Stimulated activated CD4-positive, alpha-beta T cell treated with anti-CD3 and anti-CD28 coated beads, Interleukin-4, amount 100 ng/mL, for 4 hours (primary cell): Measurements from ENCODE around the gene FAM114A1.

Experiments
- DNase-seq, 2 experiments: peaks; one replicate each; pipeline ENCODE4 v3.0.0-alpha.2; 2020

FAM114A1 gene

DNA sequence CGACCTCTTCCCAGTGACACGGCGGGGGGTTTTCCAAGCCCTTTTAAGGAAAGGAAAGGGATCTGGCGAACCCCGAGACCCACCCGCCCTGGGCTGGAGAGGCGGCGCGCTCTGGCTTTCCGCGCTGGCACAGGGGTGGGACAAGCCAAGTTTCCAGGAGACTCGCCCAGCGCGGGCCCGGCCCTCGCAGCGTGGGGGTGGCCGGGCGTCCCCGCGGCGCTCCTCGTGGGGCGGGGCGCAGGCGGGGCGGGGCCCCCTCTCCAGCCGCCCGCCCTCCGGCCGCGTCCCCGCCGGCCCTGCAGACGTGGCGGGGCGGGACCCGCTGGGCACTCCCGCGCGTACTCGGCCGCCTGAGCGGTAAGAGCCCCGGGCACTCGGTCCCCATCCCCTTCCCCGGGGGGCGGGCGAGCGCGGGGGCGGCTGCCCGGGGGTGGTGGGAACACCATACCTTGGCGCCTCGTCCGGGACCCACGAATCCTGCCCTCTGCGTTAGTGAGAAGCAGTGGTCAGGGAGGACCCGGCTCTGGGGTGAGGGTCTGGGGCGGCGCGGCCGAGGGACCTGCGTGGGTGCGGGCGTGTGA lies at the start of gene FAM114A1:
TSS of gene FAM114A1 (plus strand) at position 329 of the 581 bp plus-strand sequence. CDS start 10,273 bp downstream, outside the sequence.
- peak in 1 of 2 experiments; percentile 24 for DNase-seq

- no peak for DNase-seq
These were observed 49.1 kb upstream of the FAM114A1 start for GRCh38 chr4:38818441-38818976.

GRCh38 chr4:38819569-38819968 lies 48.0 kb upstream of the FAM114A1 start:
- no peak for DNase-seq

GRCh38 chr4:38820329-38821061 lies 47.1 kb upstream of the FAM114A1 start:
- no peak for DNase-seq

DNA sequence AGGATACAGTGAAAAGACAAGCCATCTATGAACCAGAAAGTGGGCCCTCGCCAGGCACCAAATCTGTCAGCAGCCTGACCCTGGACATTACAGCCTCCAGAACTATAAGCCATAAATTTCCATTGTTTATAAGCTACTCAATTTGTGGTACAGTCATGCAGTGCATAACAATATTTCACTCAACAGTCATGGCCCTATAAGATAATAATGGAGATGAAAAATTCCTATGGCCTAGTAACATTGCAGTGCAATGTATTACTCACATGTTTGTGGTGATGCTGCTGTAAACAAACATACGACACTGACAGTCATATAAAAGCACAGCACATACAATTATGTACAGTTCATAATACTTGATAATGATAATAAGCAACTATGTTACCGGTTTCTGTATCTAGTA lies 45.9 kb upstream of the FAM114A1 start:
- no peak for DNase-seq

- no peak for DNase-seq
These were observed 44.8 kb upstream of the FAM114A1 start for GRCh38 chr4:38822748-38823303.

DNA sequence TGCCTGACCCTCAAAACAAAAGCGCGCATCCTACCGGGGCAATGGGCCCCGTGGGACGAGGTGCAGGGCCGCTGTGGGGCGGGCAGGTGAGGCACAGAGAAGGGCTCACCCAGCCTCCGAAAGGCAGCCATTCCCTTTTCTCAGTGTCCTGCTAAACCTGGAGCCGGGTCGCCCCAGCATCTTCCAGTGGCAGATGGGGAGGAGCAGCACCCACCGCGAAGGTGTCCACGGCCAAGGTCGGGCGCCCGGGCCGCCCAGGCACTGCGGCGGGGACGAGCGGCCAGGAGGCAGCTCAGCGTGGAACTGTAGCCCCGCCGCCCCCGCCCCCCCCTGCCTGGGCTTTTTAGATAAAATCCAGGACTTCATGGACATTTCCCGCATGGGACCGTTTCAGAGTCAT lies 43.8 kb upstream of the FAM114A1 start:
- DNase-seq = no peak

DNA sequence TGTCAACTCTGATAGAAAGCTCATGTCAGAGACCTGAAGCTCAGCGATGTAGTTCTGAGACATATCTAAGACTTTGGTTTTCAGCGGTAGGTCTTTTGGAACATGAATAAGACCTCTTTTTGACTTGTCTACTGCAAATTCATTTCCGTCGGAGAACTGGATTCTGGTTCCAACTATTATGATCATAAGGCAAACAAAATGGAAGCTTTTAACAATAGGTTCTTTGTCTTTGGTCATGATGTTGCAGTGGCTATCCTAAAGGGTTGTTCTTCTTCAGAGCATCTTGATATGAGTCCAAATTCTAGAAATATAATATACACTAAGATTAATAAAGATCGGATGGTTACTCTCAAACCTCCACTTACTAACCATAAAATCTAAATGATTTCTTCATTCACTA lies 38.4 kb upstream of the FAM114A1 start:
- DNase-seq = no peak

DNA sequence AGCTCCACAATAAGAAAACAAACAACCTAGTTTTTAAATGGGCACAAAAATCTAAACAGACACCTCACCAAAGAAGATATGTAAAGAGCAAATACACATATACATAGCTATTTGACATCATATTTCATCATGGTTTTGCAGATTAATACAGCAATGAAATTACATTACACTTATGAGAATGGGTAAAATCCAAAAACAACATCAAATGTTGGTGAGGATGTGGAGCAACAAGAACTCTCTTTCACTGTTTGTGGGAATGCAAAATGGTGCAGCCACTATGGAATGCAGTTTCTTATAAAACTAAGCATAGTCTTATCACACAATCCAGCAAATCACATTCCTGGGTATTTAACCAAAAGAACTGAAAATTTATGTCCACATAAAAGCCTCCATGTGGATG lies 36.0 kb upstream of the FAM114A1 start:
- no peak for DNase-seq

- DNase-seq = no peak
These were observed 35.4 kb upstream of the FAM114A1 start for GRCh38 chr4:38832206-38832605.

- no peak for DNase-seq
These were observed 34.7 kb upstream of the FAM114A1 start for GRCh38 chr4:38832624-38833528.

DNA sequence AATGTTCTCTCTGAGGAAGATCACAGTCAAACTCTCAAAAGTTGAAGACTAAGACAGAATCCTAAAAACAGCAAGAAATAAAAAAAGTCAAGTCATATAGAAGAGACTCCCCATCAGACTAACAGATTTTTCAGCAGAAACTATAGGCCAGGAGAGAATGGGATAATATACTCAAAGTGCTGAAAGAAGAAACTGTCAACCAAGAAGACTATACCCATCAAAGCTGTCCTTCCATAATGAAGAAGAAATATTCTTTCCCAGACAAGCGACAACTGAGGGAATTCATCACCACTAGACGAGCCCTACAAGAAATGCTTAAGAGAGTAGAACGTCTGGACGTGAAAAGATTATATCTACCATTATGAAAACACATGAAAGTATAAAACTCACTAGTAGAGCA lies 33.0 kb upstream of the FAM114A1 start:
- DNase-seq = no peak

DNA sequence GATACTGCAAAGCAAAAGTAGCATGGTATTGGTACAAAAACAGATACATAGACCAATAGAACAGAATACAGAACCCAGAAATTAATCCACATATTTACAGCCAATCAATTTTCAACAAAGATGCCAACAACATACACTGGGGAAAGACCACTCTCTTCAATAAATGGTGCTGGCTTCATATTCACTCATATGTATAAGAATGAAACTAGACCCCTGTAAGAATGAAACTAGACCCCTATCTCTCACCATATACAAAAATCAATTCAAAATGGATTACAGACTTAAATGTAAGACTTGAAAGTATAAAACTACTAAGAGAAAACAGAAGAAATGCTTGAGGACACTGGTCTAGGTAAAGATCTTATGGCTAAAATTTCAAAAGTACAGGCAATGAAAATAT lies 30.3 kb upstream of the FAM114A1 start:
- DNase-seq = no peak

DNA sequence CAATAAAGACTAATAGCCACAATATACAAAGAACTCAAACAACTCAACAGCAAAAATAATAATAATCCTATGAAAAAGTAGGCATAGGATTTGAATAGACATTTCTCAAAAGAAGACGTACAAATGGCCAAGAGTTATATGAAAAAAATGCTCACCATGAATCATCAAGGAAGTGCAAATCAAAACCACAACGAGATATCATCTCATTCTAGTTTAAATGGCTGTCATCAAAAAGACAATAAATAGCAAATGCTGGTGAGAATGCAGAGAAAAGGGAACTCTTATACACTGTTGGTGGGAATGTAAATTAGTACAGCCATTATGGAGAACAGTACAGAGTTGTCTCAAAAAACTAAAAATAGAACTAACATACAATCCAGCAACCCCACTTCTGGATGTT lies 29.8 kb upstream of the FAM114A1 start:
- no peak for DNase-seq

- DNase-seq = no peak
These were observed 24.6 kb upstream of the FAM114A1 start for GRCh38 chr4:38842994-38843393.

GRCh38 chr4:38846015-38846414 lies 21.6 kb upstream of the FAM114A1 start:
- no peak for DNase-seq

- no peak for DNase-seq
These were observed 12.1 kb upstream of the FAM114A1 start for GRCh38 chr4:38855466-38855865.

DNA sequence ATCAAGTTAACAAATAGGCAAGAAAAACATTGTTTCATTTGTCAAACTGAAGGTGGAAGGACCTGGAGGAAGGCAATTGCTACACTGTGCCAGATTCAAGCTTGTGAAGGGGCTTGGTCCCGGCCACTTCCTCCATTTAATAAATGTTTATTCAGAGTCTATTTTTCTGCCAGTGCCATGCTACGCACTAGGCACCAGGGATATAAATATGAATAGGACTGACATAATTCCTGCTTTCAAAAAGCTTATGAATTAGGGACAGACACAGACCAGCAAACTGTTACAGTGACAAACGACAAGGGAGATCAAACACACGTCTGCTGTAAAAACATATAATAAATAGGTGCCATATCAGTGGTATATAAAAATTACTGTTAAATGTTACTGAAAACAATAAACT lies 11.6 kb upstream of the FAM114A1 start:
- no peak for DNase-seq

DNA sequence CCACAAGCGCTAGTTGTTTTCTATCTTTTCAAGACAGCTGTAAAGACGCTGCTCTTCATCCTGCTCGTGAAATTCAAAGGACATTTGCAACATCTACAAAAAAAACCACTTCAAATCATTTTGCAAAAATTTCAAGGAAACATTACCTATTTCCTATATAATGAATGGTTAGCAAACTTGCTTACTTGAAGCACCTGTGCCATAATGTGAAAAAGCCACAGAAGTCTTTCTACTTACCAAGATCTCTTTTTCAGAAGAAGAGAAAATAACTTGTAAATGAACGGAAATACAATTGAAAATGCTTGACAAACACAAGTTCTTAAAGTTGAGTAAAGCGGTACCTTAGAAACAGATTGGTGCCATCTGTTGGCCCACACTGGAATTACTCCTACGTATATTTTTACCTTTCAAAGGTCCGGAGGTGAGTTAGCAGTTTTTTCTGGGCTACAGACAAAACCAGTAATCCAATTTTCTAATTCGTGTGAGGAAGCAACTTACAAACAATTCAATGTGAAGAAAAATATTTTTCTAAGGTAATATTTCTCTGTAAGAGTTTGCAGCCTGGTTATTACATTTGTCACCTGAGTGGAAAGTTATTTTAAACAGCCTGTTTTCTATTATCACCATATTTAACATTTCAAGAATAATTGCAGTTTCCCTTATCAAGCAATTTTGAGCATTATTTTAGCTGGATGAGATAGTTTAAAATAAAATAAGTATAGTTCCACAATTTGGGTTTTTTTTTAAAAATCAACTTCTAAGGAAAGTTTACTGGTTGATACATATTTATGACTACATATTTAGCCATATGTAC lies 10.9 kb upstream of the FAM114A1 start, which contains the start of gene TLR6:
TSS of gene TLR6 (minus strand) at position 294 of the 814 bp plus-strand sequence. CDS start 27,344 bp downstream, outside the sequence.
- DNase-seq = peak; percentile 40 to 53

- DNase-seq = peak in 1 of 2 experiments; percentile 42
These were observed 10.1 kb upstream of the FAM114A1 start for GRCh38 chr4:38857354-38858096.

DNA sequence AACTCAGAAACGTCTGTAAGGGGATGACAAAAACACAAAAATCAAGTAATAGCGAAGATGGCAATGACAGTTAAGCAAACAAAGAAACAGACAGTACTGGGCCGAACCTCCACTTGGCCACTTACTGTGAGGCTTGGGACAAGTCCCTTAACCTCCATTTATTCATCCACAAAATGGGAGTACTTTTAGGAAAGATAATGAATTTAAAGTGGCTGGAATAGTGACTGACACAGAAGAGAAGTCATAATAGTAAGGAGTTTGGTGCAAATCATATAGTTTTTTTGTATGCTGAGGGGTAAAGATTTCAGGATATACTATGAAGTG lies 9.5 kb upstream of the FAM114A1 start:
- no peak for DNase-seq
